Measurements from ENCODE around the gene SPRYD3. TPM values are rescaled to one million over a fixed set of nuclear protein-coding genes. Genes with fewer than 3 reads are reported as not detected.
A peak's percentile ranks its signal among the peaks of the same experiment; 100 is the strongest.
"Not testable (repeated sequence)": the region's sequence is repeated elsewhere in the genome, so short reads cannot be mapped to it uniquely, and the experiment has no call there.

Gene SPRYD3
- total and polyA plus RNA-seq, 12 donors = 20.5 to 63.9 (median 47.4) TPM

GRCh38 chr12:53036802-53037201 is 42.4 kb downstream of the SPRYD3 start:
- Histone ChIP-seq H3K36me3 (peaks cover 6 to 100% (median 61%) of the 10 kb centered on the region in 9 donors), H3K4me3 (no peak overlapping the region), H3K27ac (no peak overlapping the region), H3K27me3 (no peaks in the 10 kb centered on the region), H3K4me1 (peaks cover 5 to 41% (median 15%) of the 10 kb centered on the region in 9 donors), H3K9me3 (no peaks in the 10 kb centered on the region)
- ATAC-seq (no peak), DNase-seq (no peak)
- WGBS, 2 donors = 88 to 94% methylated on average over 3 of the region's 3 CpGs
- TF ChIP-seq CTCF (IDR thresholded peaks at IDR 0.05) = no peak
- intact Hi-C loops (cut with DNase I) = loop anchor here in 1 of 10 donors (5.0 kb wide), 1 partner anchor 60 kb away; the partner anchor contains the start of gene IGFBP6

GRCh38 chr12:53034459-53034858 is 44.7 kb downstream of the SPRYD3 start:
- no peak for DNase-seq
- Histone ChIP-seq H3K36me3 (peaks cover 6 to 100% (median 73%) of the 10 kb centered on the region in 9 donors), H3K27ac (peak overlapping the region in 2 of 10 donors; percentile 18 to 31), H3K4me3 (no peak overlapping the region), H3K9me3 (no peaks in the 10 kb centered on the region), H3K27me3 (no peaks in the 10 kb centered on the region), H3K4me1 (peaks cover 5 to 33% (median 15%) of the 10 kb centered on the region in 9 donors)
- no peak for TF ChIP-seq CTCF (IDR thresholded peaks at IDR 0.05)
- ATAC-seq = no peak
- 69 to 75% methylated on average over 8 of the region's 8 CpGs for WGBS, 2 donors
- intact Hi-C loops (cut with DNase I) = no loop called here

- H3K4me3 ChIP-seq; intact Hi-C loops (cut with DNase I); DNase-seq; ATAC-seq; H3K27me3 ChIP-seq; H3K9me3 ChIP-seq: not testable (repeated sequence)
- Histone ChIP-seq H3K36me3 (peaks cover 6 to 100% (median 79%) of the 10 kb centered on the region in 9 donors), H3K27ac (peak overlapping the region in 1 of 10 donors; percentile 18), H3K4me1 (peaks cover 5 to 27% (median 9%) of the 10 kb centered on the region in 9 donors)
- 80 to 81% methylated on average over 10 of the region's 10 CpGs for WGBS, 2 donors
Observed at GRCh38 chr12:53033832-53034231, 45.4 kb downstream of the SPRYD3 start.

GRCh38 chr12:53031616-53032015 is 47.6 kb downstream of the SPRYD3 start:
- ATAC-seq (no peak), DNase-seq (no peak)
- WGBS, 2 donors = 94 to 95% methylated on average over 3 of the region's 3 CpGs
- Histone ChIP-seq H3K4me3 (no peak overlapping the region), H3K4me1 (peaks cover 0 to 15% (median 0%) of the 10 kb centered on the region in 9 donors), H3K27ac (no peak overlapping the region), H3K36me3 (peaks cover 0 to 100% (median 84%) of the 10 kb centered on the region in 9 donors), H3K9me3 (no peaks in the 10 kb centered on the region), H3K27me3 (no peaks in the 10 kb centered on the region)
- no peak for TF ChIP-seq CTCF (IDR thresholded peaks at IDR 0.05)
- intact Hi-C loops (cut with DNase I) = no loop called here

GRCh38 chr12:53027014-53027413 is 52.2 kb downstream of the SPRYD3 start:
- peaks cover 5 to 100% (median 88%) of the 10 kb centered on the region in 9 donors for H3K36me3 ChIP-seq
- intact Hi-C loops (cut with DNase I); H3K9me3 ChIP-seq; H3K27ac ChIP-seq; H3K4me3 ChIP-seq; H3K27me3 ChIP-seq; ATAC-seq; H3K4me1 ChIP-seq; DNase-seq: not testable (repeated sequence)
- WGBS, 2 donors = 89 to 91% methylated on average over 13 of the region's 13 CpGs
